GM18870 (cell line): Measurements from ENCODE around the gene MGST3.
"Not testable (repeated sequence)": the region's sequence is repeated elsewhere in the genome, so short reads cannot be mapped to it uniquely, and the experiment has no call there.

Experiments
- ATAC-seq: cut with Tn5 transposase; IDR thresholded peaks from one replicate; pipeline ENCODE4 v1.9.1; 2021; ENCODE audit warnings: moderate library complexity; ENCODE audit not compliant: unreplicated experiment

The MGST3 gene

DNA sequence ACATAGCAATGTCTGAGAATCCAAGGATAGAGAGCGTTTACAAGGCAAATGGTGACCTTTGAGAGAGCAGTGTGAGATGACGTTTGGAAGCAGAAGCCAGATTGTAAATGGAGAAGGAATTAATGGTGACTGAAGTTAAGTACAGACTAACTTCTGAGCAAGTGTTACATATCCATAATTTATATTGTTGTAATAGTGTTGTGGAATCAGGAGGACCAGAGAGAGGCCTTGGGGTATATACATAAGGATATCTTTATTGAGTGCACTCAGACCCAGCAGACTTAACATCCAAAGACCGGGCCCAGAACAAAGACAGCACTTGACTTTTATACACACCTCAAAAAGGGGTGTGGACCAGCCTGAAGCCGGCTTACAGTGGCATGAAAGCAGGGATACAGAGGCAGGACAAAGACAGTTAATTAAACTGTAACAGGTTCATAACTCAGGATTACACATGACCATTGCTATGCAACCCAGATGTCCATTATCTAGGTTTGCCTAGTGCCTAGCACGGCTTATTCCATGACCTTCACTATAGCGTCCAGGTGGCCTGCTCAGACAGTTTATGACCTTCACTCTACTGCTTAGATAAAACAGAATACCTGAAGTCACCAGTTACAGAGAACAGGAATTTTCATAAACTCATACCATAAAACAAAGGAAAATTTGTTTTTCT lies 2.7 kb upstream of the MGST3 start:
- ATAC-seq = no peak

GRCh38 chr1:165629151-165629550 lies 1.9 kb upstream of the MGST3 start:
- no peak for ATAC-seq

- no peak for ATAC-seq
Measured at GRCh38 chr1:165629848-165630628, 996 bp upstream of the MGST3 start.

DNA sequence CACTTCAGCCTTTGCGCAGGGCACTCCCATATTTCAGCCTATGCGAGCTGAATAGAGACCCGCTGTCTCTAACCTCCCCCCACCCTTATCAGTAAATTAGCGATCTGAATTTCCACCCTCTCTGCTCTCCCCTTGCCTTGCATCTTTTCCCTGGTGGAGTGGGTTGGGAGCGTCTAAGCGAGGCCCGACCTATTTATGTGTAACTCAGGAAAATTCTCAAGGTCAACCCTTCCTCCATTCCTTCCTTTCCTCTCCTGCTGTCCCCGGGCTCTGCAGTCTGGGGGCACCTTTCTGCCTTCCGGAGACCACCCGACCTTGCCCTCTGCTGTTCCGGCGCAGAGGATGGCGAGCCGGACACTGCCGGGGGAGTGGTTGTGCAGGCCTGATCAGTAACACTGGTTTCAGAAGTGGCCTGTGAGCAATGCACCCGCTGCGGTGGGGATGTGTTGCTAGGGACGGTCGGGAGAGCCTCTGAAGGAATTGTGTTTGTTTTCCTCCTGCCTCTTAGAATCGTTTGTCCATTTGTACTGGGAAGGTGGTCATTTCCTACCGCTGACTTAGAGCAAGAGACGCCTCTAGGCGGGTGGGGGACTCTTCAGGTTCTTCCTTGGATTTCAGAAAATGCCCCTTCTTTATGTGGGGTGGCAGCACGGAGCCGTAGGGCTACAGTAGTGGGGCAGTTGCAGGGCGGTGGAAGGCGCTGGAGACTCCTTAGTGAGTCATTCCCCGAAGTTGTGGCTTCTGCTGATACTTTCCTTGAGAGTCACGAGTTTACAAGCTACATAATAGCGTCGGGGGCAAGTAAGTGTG lies 513 bp downstream of the MGST3 start:
- ATAC-seq = peak; percentile 61

DNA sequence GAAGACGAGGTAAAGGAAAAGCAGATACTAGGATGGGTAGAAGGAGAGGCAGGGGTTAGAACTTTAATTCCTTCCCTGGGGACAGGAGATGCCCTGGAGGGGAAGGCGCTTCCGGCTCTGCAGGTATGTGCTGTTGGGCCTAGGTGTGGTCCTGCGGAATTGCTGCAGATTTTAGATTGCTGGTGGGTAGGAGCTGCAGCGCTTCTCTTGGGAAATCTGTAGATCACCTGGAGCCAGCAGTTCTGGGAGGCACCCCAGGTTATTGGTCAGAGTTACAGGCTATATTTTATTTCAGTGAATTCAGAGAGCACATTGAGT lies 1.1 kb downstream of the MGST3 start:
- no peak for ATAC-seq

- ATAC-seq = no peak
Measured at GRCh38 chr1:165632491-165632890, 1.5 kb downstream of the MGST3 start.

- ATAC-seq = peak; percentile 31
Measured at GRCh38 chr1:165633614-165634013, 2.6 kb downstream of the MGST3 start.

DNA sequence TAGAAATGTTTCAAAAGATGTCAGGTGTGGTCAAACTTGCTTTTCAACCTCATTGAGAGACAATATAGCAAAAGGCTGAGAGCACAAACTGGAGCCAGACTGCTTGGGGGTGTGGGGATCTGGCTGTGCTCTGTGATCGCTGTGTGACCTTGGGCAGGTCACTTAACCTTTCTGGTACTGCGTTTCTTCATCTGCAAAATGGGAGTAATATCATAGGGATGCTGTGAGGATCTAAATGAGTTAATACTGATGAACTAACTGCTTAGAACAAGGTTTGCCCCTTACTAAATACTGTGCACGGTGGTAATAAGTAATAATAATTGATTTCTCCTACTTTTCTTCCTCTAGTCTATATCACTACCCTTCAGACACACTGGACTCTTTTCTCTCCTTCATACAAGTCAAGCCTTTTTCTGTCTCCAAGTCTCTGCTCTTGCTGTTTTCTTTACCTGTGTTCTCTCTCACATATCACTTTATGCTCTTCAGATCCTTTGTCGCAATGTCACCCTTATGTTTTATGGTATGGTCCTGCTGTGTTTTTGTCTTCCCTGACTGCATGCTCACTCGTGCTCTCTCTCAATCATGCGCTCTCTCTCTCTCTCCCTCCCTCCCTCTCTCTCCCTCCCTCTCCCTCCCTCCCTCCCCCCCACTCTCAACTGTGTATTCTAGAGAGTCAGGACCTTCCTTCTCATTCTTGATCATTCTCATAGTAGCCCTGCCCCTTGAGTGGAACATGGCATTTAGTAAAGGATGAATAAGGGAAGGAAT lies 3.3 kb downstream of the MGST3 start:
- no peak for ATAC-seq

DNA sequence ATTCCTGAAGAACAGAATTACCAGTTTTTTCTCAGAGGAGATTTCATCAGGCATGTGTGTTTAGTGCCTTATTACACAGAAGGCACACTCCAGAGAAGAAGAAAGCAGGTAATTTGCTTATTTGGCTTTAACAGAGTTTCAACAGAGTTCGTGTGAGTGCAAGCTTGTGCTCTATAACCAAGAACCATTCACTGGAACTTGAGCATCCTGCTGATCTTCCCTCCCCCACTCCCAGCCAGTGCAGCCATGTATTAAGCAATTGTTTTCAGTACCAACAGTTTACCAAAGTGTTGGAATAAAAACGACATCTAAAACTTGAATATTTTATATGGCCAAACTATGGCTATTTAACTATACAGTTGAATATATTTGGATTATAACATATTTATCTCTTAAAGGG lies 4.3 kb downstream of the MGST3 start:
- ATAC-seq = no peak

DNA sequence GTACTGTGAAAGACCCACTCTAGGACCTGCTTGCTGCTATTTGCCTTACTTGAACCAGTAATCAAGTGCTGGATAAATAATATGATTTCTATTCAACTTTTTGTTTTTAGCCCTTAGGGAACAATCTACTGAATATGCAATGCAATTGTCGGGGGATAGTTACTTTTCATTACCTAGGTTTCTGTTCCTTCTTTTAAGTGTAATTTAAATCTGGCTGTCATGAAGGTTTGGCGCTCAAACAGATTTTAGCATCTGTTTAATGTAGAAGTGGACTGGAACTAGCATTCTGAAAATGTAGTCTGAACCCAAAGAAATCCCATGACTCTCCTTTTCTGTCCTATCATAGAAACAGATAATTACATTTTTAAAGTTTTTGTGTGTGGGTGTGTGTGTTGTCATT lies 4.8 kb downstream of the MGST3 start:
- no peak for ATAC-seq

GRCh38 chr1:165637427-165637826 lies 6.4 kb downstream of the MGST3 start:
- ATAC-seq = no peak

DNA sequence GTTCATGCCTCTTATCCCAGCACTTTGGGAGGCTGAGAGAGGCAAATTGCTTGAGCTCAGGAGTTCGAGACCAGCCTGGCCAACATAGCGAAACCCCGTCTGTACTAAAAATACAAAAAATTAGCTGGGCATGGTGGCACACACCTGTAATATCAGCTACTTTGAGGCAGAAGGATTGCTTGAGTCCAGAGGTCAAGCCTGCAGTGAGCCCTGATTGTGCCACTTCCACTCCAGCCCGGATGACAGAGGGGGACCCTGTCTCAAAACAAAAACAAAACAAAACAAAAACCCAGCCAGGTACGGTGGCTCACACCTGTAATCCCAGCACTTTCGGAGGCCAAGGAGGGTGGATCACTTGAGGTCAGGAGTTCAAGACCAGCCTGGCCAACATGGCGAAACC lies 7.2 kb downstream of the MGST3 start:
- ATAC-seq = not testable (repeated sequence)

DNA sequence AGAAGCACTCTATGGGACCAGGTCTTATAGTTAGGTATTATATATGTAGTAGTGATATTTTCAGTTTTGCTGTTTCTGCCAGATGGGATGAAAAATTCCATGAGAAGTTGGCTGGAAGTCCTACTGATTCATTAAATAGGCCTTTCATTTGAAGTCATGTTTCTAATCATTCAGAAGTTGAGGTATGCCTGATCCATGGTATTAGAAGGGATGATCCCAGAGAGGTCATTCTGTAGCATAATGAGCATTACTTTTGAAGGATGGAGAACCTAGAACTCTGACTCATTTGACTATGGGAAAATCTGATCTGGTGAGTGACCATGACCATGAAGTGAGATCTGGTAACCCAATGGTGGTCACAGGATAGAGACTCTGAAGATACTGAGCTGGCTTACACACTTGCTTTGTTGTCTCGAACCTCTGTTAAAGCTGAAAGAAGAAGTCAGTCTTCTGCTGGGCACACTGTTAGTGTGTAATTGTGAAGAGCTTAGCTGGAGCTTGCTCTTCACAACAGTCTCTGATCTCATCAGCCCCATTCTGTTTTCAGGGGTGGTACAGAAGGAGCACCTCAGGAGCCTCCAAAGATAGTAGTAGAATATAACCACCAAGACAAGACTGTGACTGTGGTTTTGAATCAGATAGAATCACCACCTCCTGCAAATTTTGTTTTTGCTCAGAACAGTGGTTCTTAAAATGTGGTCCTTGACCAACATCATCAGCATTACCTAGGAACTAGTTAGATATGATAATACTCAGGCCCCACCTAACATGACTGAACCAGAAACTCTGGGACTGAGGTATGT lies 9.0 kb downstream of the MGST3 start:
- ATAC-seq = no peak

DNA sequence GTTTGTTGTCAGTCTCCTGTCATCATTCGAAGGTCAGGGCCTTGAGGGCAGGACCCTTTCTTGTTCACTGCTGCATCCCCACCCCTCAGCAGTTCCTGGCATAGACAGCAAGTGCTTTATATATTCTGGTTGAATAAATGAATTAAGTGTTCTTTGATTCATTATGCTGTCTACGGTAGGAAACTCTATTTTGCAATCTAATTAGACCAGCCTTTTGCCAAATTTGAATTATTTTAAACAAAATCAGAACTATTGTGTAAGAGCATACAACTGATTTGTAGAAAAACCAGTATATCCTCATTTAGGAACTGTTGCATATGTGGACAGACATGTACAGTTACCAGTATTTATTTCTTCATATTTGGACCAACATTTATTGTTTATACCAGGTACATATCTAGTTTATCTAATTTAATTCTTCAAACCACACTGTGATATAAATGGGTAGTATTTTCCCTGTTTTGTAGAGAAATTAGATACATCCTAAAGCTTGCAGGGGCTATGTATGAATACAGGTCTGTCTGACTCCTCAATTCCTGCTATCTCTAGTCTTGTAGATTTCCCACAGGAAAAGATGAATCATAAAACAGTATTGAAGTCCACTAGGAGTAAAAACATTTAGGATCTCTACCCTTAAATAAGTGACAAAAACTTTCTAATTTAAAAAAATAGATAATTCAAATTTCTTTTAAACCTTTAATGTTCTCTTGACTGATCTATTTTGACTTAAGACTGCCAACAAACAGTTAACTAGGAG lies 10.4 kb downstream of the MGST3 start:
- ATAC-seq = no peak

DNA sequence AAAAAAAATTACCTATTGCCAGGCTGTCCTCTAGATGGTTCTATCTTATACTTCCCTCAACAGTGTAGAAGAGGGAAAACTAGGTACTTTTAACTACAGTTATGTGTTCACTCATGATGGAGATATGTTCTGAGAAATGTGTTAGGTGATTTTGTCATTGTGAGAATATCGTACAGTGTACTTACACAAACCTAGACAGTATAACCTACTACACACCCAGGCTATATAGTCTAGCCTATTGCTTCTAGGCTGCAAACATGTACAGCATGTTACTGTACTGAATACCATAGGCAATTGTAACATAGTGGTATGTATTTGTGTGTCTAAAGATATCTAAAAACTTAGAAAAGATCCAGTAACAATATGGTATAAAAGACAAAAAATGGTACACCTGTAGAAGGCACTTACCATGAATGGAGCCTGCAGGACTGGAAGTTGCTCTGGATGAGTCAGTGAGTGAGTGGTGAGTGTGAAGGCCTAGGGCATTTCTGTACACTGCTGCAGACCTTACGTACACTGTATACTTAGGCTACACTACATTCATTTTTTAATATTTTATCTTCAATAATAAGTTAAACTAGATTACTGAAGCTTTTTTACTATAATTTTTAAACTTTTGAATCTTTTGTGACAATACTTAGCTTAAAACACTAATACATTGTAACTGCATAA lies 13.2 kb downstream of the MGST3 start:
- ATAC-seq = no peak

DNA sequence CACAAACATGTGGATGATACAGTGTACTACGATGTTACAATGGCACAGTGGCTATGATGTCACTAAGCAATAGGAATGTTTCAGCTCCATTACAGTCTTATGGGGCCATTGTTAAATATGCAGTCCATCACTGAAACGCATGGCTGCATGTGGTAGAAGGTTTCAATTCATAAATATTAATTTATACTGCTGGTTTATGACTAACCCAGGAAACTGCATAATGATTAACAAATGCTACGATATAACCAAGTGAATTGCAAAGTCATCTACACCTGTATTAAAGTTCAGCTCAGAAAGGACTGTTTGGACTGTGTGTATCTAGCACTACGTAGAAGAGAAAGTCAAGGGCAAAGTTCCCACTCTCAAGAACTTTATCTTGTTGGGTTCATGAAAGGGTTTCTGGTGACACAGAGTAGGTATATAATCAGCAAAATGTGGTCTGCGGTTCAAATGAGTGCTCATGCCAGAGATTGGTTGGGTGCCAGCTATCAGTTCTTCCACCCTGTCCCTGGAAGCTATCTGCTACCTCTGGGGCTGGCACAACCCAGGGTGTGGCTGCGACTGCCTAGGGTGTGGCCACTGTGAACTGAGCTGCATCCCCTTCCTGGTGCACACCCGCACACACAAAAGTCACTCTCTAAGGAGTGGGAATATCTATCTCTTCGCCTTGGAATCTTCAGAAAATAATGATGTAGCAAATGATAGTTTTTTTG lies 14.8 kb downstream of the MGST3 start:
- ATAC-seq = peak; percentile 58

DNA sequence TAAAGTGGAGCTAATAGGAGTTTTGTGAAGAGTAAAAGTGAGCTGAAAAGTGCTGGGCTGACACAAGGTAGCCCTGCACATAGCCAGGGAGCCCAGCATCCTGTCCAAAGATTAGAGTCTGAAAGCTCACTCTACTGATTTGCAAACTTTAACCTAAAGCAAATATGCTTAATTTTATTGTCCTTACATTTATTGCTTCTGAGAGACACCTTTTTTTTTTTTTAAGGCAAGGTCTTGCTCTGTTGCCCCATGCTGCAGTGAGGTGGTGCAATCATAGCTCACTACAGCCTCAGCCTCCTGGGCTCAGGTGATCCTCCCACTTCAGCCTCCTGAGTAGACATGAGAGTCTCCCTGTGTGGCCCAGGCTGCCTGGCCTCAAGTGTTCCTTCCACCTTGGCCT lies 16.5 kb downstream of the MGST3 start:
- ATAC-seq = no peak

GRCh38 chr1:165647970-165648369 lies 16.9 kb downstream of the MGST3 start:
- no peak for ATAC-seq
